NCI-H82 (cell line): ENCODE results near the gene LRP2.

Experiments
- DNase-seq: peaks from one replicate; lab custom pipeline; 2025; lab: John Stamatoyannopoulos, UW

The LRP2 gene

DNA sequence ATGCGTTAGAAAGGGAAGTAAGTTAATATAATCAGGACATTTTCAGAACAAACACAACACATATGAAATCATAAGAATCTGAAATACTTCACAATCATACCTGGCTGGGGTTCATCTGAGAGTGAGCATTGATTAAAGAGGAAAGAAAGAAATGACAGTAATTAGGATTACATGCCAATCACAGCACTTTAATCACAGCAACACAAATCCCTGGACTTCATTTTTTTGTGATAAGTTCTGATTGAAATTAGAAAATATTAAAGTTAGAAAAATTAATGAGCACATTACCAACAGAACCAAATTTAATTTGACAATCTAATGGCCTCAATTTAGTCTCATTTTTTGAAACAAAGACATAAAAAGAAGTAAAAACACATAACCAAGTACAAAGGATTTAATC lies 121.9 kb downstream of the LRP2 start:
- no peak for DNase-seq

- DNase-seq, result no peak
Observed at GRCh38 chr2:169237939-169238338, 124.4 kb downstream of the LRP2 start.

- no peak for DNase-seq
Observed at GRCh38 chr2:169237286-169237685, 125.0 kb downstream of the LRP2 start.

- DNase-seq, result peak; percentile 87
Observed at GRCh38 chr2:169232551-169233154, 129.7 kb downstream of the LRP2 start.

DNA sequence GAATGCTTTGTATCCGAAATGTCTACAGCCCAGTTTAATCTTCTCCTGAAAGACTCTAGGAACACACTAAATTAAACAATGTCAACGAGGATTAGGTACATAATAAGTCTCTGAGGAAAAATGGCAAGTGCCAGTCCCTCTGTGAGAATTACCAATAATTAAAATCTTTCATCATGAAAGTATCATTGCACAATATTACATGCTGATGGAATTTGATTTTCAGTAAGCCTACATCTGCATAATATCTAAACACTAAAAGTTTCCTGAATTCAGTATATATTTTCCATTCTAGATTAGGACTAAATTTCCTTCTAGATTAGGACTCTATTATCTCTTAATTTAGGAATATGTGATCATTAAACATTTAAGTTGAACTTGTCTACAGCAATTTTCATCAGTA lies 132.1 kb downstream of the LRP2 start:
- DNase-seq, result no peak

GRCh38 chr2:169229590-169229989 lies 132.7 kb downstream of the LRP2 start:
- DNase-seq, result no peak

DNA sequence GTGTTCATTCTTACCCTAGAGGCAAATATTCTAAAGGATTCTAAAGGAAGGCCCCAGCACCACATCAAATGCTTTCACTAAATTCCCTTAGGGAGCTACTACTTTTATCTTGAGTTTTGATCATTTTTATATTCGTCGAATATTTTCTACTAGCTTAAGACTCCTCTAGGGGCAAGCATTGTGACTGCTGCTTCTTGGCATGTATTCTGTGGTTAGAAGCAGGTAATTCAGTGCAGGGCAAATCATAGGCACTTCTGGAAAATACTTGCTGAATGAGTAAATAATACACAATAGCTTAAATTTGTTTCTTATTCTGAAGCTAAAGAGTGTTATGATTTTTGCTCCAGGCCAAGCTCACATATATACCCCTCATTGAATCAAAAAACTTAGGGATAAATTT lies 136.4 kb downstream of the LRP2 start:
- DNase-seq, result no peak

GRCh38 chr2:169225233-169225750 lies 137.0 kb downstream of the LRP2 start:
- DNase-seq, result no peak

DNA sequence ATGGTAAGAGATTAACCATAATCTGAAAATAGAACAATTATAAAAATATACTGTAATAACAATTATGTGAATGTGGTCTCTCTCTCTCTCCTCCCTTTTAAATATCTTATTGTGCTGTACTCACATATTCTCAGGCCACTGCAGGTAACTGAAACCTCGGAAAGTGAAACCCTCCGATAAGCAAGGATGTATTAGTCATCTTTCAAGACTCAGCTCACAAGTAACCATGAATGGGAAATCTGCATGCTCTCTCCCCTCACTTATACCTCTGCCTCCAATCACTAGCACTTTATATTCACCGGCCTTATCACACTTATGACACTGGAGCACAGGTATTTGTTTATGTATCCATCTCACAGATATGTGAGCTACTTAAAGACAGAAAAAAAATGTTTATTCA lies 139.7 kb downstream of the LRP2 start:
- no peak for DNase-seq

DNA sequence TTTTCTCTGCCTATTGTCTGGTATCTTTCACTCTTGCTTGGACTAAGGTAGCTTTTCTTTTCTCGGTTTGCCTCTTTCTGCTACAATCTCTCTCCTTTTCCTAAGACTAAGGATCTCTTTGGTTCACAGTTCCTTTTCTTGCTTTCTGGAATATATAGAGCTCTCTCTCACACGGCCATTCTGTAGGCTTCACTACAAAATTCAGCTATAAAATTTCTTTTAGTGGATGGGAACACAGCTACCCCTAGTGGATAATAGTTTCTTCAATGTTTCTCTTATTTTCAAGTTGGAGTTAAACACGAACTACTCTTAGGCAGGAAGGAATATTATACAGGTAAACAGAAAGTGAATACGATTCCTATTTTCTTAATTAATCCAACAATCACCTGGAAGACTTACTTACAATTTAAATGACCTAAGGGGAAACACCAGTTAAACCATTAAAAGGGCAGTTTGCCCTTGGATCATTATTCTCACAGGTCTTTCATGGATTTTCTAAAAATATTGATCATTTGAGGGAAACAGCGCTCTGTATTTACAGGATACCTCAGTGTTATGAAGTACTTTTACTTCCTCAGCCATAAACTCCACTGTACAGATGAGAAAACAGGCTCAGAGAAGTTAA lies 140.5 kb downstream of the LRP2 start:
- DNase-seq, result peak; percentile 24

- DNase-seq, result no peak
Observed at GRCh38 chr2:169210917-169211316, 151.4 kb downstream of the LRP2 start.

DNA sequence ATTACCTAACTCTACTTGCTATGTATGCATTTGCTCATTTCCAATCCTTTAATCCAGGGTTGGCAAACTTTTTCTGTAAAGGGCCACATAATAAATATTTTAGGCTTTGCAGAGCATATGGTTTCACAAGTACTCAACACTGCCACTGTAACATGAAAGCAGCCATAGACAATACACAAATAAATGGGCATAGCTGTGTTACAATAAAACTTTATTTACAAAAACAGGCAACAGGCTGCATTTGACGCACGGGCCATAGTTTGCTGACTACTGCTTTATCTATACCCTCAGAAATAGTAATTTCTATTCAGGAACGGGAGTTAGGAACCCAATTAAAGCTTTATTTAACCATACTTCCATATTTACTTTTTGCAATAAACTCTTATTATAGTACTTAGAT lies 154.3 kb downstream of the LRP2 start:
- DNase-seq, result no peak

- no peak for DNase-seq
Observed at GRCh38 chr2:169205176-169205575, 157.2 kb downstream of the LRP2 start.

- DNase-seq, result no peak
Observed at GRCh38 chr2:169203952-169204351, 158.4 kb downstream of the LRP2 start.

DNA sequence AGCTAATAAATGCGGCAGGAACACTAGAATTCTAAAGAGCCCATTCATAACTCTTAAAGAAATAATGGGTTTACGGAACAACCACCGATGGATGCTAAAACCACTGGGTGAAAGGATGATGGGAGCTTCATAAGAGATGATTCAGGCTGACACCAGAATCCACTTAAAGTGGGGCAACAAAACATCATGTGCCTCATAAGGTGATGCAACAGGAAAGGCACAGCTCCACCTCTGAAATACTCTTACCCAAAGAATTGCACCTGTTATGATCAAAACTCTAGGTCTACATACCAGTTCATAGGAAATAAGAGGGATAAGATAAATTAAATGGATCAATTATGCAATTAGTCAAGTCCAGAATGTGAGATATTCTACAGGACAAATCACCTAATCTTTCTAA lies 161.6 kb downstream of the LRP2 start:
- no peak for DNase-seq

GRCh38 chr2:169193618-169194017 lies 168.7 kb downstream of the LRP2 start:
- no peak for DNase-seq

DNA sequence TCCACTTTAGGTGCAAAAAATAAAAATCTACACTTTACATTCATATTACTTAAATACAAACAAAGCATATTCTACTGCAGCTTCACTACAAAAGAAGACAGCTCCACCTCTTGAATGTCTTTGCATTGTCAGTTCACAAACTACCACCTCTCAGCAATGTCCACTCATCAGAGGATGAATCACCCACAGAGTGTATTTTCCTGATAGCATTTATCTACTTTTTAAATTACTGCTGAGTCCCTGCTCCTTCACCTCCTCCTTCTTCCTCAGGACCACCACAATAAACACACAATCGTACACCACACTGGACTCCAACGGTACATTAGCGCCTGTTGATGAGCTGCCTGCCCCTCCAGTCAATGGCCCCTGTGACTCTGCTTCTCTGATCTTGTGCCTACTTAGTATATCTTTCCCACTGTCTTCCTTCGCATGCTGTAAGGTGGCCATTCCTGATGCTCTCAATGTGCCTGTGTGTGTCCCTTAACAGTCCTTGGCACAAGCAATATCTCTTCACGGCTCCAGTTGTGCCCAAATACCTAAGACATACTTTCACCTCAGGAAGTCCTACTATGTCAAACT lies 172.0 kb downstream of the LRP2 start:
- no peak for DNase-seq

DNA sequence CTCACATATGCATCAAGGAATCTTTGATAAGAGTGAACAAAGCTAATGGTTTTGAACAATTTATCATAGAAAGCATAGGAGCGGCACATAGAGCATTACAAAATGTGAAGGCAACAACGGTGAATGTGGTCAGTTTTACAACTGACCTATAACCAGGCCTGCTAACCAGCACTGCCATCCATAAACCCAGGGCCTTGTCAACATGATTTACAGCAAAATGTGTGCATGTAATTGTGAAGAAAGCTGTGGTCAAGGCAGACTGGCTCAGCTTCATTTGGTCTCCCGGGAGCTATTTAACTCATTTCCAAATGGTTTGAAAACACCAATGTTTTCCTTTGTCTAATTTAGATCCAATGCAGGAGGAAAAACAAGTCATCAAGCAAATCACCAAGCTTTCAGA lies 173.2 kb downstream of the LRP2 start:
- no peak for DNase-seq

DNA sequence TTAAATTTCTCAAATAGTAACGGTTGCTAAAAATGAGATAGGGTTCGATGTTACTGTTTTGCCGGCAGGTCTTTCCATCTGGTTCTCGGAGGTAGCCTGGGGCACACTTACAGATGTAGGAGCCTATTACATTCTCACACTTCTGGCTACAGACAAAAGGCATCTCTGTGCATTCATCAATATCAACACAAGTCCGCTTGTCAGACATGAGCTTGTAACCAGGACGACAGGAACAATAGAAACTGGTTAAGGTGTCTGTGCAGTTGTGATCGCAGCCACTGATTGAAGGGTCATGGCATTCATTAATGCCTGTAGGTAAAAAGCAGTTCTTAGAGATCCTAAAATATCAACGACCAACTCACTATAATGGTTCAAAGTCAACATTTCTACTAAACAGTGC lies 176.6 kb downstream of the LRP2 start:
- DNase-seq, result no peak

DNA sequence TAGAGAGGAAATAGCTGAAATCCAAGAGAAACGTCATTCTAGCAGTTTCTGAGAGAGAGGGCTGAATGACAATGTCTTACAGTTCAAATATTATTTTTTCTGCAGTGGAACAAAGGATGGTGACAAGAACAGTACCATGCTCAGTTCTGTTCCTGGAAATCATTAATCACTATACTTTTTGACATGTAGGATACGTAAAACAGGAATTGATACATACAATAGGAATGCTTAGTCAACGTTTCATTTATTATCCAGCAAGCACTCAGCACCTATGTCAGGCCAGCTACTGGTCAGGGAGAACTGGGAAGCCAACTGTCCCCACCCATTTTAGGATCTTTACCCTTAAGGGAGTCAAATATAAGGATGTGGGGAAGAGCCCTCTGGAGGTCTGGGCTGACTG lies 178.3 kb downstream of the LRP2 start:
- DNase-seq, result no peak

- DNase-seq, result no peak
Observed at GRCh38 chr2:169182573-169182972, 179.8 kb downstream of the LRP2 start.

GRCh38 chr2:169178804-169179390 lies 183.4 kb downstream of the LRP2 start:
- DNase-seq, result no peak

DNA sequence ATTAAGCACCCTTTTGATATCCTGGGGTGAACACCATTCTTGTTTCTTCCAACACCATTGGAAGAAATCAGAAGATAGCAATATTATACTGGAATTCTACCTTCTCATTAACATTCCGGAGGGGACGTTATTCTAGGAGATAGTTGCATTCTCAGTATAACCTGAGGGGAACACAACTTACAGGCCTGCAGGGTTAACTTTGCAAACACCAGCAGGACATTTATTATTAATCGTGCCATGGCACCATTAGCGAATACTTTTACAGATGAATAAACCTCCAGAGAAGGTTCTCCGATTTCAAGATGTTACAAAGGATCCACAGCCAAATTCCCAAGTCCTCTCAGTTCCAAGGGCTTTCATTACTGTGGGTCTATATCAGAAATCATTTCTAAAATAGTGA lies 184.0 kb downstream of the LRP2 start:
- DNase-seq, result no peak
